NCI-H1105 treated with DMSO at 0.1 percent for 48 hours (cell line): ENCODE data around the gene SYNJ2.
"Not testable (repeated sequence)": the region's sequence is repeated elsewhere in the genome, so short reads cannot be mapped to it uniquely, and the experiment has no call there.

Experiments used
- DNase-seq: peaks from one replicate; lab custom pipeline; 2025; lab: John Stamatoyannopoulos, UW

SYNJ2 gene

DNA sequence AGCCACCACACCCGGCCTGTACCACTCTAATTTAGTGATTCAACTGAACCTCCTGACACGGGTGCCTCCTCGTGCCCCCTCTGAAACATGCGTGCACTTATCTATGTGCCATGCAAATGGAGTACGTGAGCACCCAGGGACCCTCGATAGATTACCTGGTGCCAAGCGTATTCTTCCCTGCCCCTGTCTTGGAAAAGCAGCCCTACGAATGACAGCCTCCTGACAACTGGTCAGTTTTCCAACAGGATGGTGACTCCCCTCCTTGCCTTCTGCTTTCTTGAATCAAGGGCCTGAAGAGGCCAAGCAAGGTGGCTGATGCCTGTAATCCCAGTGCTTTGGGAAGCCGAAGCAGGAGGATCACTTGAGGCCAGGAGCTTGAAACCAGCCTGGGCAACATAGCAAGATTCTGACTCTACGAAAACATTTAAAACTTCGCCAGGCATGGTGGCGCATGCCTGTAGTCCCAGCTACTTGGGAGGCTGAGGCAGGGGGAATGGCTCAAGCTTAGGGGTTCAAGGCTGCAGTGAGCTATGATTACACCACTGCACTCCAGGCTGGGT lies 25.4 kb upstream of the SYNJ2 start:
- DNase-seq = no peak

DNA sequence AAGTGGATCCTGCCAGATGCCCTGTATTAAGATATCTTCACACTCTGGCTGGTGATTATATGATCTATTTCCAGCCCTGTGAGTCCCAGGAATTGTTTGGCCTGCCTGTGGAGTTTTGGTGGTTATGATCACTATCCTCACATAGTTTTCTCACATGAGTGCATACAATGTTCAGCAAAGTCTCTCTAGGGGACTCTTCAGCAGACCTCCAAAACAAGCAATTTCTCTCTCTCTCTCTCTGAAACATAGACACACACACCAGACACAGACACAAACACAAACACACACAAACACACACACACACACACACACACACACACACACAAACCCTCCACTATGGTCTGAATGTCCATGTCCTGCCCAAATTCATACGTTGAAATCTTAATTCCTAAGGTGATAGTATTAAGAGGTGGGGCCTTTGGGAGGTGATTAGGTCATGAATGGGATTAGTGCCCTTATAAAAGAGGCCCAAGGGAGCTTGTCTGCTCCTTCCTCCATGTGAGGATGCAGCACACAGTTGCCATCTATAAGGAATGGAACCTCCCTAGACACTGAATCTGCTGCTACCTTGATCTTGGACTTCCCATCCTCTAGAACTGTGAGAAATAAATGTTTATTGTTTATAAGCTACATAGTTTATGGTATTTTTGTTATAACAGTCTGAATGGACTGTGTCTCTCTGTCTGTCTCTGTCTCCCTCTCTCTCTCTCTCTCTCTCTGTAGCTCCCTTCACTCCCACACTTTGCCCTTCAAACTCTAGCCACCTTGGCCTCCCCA lies 22.0 kb upstream of the SYNJ2 start:
- DNase-seq = no peak

DNA sequence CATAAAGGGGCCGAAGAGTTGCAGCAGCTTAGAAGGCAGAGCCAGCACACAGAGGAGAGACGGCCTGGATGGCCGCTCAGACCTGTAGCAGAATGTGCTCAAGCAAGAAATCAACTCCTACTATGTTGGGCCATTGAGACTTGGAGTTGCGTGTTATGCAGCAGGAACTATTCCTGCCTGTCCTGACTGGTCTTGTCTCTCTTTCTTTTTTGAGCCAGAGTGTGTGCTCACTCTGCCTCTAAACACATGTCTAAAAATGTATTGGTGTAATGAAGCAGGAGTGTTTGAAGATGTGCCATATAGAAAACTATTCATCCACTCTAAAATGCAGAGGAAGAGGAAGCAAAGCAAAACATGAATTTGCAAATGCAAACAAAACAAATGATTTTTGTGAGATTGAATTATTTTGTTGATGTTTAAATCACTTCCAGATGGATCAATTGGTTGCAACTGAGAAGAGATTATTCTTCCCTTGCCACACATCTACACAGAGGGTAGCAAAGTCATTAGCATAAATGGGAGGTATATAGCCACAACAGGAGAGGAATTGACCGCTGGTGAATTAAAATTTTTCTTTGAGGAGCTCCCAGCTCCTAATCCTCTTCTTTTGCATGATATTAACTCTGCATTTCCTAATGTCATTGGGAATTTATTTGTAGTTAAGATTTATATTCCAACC lies 20.4 kb upstream of the SYNJ2 start:
- DNase-seq = no peak

DNA sequence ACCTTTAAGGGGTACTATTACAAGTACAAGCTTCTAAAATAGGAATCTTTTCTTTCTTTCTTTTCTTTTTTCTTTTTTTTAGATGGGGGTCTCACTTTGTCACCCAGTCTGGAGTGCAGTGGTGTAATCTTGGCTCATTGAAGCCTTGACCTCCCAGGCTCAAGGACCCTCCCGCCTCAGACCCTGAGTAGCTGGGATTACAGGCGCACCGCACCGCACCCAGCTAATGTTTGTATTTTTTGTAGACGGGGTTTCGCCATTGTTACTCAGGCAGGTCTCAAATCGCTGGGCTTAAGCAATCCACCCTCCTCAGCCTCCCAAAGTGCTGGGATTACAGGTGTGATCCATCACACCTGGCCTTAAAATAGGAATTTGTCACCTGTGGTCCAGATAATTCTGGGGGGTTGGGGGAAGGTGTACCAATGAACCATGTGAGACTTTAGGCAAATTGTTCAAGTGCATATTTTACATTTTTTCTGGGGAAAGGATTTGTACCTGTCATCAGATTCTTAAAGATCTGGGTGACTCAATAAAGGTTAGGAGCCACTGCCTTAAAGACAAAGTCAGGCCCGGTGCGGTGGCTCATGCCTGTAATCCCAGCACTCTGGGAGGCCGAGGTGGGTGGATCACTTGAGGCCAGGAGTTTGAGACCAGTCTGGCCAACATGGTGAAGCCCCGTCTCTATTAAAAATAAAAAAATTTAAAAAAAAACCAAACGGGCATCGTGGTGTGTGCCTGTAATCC lies 19.7 kb upstream of the SYNJ2 start:
- no peak for DNase-seq

DNA sequence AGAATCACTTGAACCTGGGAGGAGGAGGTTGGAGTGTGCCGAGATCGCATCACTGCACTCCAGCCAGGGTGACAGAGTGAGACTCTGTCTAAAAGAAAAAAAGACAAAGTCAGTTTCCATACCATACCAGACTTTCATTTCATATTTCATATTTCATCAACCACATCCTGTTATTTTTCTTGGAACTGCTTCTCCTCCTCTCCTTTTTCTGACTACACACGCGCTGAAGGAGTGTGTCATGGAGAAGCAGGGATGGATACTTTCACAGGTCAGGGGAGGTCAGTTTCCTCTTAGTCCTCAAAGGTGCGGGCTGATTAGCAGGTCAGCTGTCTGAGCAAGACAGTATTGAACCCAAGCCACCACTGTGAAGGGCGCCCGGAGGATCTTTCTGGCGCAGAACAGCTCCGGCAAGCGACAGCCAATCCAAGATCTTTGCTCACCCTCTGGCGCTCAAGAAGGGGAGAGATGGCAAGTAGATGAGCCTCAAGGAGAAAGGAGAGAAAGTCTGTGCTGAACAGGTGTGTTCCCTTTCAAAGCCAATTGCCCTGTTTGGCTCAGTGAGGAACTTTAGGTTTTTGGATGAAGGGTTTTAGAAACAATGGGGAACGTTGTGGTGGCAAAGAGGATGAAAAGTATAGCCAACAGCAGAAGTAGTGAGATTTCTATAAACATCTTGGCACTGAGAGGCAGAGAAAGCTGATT lies 18.9 kb upstream of the SYNJ2 start:
- DNase-seq = no peak

DNA sequence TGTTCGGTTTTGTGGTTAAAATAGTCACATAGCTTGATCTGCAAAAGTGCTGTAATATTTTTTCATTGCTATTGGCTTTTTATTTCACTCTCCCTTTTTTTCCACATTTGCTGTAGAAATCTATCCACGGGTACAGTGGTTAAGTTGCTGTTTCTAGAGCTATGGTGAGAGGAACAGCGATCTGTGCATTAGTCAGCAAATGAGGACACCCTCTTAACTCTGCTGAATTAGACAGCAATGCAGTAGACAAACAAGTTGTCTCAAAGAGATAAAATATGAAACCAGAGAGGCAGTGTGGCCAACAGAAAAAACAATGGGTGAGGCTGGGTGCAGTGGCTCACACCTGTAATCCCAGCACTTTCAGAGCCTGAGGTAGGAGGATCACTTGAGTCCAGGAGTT lies 17.6 kb upstream of the SYNJ2 start:
- DNase-seq = no peak

DNA sequence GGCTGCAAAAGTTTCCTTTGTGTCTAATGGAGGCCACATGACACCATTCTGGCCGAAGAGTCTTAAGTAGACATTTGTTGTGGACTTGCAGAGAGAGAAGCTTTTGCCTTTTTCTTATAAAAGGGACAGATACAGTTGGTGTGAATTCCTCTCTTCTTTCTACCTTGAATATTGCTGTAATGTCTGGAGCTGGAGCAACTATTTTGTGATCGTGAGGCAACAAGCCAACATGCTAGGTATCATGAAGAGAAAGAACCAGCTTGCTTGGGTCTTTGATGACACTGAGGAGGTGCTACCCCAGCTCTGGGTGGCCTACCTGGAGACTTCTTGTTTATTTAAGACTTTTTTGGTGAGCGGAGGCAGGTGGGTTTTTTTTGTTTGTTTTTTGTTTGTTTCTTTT lies 16.3 kb upstream of the SYNJ2 start:
- no peak for DNase-seq

DNA sequence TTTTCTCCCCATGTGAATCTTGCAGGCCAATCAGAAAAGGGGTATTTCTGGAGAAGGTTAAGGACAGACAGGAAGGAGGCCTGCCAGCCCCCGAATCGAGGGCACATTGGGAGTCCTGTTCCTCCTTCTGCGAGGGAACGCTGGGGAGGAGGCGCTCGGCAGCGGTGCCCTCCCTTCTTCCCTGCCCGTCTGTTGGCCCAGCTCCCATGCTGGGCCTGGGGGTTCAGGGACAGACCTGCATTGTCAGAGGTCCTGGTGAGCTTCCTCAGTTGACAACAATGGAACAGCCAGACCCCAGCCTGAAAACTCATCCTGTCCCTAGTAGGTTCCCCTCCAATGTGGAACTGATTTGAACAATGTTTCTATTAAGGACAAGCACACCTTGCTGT lies 15.1 kb upstream of the SYNJ2 start:
- no peak for DNase-seq

DNA sequence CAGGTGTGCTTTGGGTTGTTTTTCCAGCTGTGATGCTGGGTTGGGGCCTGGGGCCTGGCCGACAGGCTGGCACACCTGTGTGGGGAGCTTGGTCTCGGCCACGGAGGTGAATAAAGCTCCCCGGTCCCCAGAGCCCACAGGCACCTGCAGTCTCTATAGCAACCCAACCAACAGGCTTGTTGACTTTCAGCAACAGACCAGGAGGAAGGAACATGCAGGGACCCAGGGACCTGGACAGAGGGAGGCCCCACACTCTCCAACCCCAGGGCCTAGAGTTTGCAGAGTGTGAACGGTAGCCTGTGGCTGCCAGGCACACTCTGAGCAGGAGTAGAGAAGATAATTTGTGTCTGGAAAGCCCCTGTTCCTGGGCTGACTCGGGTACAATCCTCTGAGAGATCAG lies 14.6 kb upstream of the SYNJ2 start:
- peak; percentile 53 for DNase-seq

DNA sequence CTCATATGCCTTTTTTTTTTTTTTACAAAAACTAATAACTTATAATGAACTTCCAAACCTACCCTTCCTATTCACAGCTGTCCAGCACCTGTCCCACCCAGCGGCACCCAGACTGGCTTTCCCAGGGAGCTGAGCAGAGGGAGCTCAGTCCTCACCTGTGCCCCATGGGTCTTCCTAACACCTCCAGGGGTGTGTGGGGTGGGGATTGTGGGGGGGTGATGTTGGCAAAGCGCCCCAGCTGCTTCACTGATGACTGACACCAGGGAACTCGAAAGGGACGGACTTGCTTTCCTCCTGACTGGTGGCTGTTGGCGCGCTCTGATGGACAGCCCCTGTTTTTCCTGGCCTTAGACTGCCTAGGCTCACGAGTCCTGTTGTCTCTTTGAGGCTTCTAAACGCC lies 14.2 kb upstream of the SYNJ2 start:
- DNase-seq = no peak

DNA sequence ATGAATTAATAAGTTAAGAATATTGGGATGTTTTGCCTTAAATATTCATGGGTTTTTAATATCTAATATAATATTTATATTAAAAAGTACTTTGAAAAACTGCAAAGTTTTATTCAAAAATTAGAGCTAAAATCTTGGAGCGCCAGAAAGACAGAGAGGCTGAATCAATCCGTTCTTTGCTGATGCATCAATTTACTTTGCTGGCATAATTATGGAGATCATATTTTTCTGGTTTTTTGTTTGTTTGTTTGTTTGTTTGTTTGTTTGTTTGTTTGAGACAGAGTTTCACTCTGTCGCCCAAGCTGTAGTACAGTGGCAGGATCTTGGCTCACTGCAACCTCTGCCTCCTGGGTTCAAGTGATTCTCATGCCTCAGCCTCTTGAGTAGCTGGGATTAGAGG lies 9.5 kb upstream of the SYNJ2 start:
- DNase-seq = not testable (repeated sequence)

DNA sequence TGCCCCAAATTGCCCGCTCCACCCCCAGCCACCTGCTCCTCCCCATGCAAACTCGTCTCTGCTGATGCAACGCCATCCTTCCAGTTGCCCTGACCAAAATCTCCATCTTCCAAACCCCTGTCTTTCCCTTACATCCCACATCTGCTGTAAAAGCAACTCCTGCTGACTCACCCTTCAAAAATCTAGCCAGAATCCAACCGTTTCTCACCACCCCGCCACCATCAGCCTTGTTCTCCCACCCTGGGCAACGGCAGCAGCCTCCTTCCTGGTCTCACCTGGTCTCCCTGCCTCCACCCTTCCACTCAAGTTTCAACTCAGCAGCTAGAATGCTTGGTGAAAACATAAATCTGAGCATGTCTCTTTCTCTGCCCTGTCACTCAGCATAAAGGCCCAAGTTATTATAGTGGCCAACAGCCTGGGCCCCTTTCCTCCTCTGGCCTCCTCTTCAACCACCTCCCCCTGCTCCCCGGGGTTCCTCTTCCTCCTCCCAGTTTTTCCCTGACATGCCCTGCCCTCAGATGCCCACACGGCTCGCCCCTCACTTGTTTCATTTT lies 7.2 kb upstream of the SYNJ2 start:
- DNase-seq = no peak

DNA sequence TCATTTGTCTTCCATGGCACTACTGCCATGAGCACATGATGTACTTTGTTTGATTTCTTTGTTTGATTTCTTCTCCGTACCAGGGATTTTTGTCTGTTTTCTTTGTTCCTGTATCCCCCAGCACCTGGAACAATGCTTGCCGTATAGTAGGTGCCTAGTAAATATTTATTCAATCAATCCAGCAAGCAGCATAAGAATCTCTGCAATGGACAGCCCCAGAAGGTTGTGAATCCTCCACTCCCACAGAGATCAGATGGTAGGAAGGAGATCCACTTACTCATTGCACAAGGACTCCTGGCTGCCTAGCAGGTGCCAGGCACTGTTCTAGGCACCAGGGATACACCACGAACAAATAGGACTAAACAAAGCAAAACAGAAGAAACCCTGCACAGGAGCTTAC lies 6.7 kb upstream of the SYNJ2 start:
- no peak for DNase-seq

DNA sequence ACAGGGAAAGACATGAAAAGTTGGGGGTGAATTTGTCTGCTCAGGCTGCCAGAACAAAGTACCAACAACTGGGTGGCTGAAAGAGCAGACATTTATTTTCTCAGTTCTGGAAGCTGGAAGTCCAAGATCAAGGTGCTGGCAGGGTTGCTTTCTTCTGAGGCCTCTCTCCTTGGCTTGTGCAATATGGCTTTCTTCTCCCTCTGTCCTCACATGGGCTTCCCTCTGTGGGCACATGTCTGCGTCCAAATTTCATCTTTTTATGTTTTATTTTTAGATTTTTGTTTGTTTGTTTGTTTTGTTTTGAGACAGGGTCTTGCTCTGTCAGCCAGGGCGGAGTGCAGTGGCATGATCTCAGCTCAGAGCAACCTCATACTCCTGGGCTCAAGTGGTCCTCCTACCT lies 6.2 kb upstream of the SYNJ2 start:
- no peak for DNase-seq

DNA sequence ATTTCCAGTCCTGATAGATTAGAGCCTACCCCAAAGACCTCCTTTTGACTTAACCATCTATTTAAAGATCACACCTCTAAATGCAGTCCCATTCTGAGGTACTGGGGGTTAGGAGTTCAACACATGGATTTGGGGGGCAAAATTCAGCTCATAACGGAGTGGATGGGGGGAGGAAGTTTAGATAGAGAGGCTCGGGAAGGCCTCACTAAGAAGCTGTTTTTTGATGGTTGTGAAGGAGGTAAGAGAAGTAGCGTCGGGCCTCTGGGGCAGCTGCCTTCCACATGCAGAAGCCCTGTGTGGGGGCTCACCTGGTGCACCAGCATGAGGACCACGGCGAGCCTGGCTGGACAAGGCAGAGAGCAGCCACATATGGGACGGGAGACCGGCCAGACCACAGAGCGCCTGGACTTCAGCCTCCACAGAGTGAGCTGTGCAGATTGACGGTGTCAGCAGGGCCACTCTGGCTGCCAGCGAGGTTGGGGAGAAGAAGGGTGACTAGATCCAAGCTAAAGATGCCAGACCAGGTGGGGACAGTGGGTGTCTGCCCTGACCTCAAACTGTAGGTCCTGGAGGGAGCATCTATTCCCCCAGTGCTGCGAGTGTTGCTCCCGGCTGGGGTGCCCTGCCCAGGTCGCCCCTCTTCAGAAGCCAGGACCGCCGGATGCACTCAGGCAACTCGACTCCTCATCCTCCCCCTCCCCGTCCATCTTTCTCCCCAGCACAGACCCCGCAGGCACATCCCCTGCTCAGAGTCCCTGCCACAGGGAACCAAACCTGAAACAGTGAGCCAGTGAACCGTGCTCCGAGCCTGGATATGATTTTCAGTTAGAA lies 5.1 kb upstream of the SYNJ2 start:
- no peak for DNase-seq

DNA sequence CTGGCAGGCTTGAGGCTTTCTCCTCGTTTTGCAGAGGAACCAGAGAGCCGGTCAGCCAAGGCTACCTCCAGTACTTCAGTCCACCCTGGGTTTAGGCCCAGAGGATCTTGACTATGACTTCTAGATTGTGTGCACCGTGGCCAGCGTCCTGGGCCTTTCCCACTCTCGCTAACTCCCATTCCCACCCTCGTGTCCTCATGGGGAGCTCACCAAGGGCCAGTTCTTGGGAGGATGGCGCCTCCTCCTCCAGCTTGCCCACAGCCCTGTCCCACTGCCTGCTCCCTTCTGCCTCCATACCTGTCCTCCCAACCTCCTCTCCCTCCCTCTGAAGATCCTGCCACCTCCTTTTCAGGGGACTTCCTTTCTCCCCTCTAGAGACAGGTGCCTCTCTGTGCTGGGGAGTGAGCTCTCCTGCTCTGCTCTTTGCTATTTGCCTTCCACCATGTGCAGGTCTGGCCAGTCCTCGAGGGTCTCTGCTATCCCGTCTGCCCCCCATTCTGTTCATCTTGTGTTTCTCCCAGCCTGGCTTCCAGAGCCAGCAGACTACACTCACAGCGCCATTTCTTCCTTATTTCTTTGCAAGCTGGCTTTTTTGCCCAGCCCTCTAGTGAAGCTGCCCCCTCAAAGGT lies 4.4 kb upstream of the SYNJ2 start:
- no peak for DNase-seq

DNA sequence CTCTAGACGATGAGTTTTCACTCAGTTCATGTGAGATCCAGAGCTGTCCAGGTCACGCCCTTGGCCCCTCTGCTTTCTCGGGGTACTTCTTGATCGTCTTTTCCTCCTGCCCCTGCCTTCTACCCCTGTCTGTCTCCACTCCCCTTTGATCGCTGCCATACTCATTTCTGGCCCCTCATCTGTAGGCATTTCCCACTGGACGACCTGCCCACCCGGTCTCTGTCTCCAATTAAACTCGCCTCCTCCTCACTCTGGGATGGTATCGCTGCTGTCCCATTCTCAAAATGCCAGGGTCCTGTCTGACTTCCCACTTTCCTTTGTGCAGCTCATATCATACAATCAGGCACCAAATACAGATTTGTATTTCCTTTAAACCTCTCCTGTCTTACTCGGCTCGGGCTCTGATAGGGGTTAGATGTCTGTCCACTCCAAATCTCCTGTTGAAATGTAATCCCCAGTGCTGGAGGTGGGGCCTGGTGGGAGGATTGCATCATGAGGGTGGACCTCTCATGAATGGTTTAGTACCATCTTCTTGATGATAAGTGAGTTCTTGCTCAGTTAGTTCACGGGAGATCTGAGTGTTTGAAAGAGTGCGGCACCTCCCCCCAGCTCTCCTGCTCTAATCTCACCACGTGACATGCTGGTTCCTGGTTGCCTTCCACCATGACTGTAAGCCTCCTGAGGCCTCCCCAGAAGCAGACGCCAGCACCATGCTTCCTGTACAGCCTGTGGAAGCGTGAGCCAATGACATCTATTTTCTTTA lies 3.5 kb upstream of the SYNJ2 start:
- DNase-seq = no peak

DNA sequence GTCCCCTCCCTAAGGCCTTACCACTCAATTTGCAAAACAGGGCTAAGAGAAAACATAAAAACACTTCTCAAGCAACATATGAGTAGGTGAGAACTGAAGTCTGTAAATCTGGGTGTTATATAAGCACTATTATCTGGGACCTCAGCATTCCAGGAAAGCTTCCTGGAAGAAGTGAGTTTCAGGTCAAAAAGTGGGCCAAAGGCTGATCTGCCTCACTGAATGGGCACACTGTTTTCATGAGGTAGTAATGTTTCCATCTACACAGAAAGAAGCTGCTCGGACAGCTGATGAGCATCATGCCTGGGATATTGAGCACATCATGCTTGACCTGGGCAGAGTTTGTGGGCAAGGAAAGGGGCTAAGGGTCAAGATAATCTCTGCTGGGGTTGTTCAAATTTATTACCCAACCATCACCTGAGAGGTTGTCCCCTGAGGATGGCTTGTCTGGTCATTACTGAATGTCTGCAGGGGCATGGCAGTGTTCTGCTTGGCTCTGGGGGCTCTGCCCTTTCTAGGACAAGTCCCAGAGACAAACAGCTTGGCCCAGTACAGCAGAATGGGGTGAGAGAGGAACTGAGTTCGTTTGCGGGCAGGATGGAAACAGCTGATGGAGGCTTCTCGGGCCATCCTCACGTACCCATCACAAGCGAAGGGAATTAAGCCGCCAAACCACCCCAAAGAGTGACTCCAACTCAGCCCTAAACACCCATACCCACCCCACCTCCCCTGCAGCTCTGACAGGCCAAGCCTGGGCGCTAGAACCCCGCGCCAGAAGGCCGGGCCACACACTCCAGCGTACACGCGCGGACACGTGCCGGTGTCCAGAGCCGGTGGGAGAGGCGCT lies 1.2 kb upstream of the SYNJ2 start:
- DNase-seq = no peak

DNA sequence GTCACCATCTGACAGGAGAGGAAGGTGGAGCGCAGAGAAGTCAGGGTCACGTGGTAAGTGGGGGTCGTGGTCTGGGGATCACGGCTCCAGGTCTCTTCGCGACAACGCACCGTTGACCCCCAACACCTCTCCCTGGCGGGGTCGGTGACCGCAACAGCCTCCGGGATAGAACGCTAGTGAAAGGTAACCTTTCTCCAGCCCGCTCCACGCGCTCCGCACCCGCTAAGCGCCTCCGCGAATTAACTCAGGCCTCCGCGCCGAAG lies 600 bp upstream of the SYNJ2 start:
- no peak for DNase-seq
